Measurements from ENCODE around the gene BCL11B.

DNA sequence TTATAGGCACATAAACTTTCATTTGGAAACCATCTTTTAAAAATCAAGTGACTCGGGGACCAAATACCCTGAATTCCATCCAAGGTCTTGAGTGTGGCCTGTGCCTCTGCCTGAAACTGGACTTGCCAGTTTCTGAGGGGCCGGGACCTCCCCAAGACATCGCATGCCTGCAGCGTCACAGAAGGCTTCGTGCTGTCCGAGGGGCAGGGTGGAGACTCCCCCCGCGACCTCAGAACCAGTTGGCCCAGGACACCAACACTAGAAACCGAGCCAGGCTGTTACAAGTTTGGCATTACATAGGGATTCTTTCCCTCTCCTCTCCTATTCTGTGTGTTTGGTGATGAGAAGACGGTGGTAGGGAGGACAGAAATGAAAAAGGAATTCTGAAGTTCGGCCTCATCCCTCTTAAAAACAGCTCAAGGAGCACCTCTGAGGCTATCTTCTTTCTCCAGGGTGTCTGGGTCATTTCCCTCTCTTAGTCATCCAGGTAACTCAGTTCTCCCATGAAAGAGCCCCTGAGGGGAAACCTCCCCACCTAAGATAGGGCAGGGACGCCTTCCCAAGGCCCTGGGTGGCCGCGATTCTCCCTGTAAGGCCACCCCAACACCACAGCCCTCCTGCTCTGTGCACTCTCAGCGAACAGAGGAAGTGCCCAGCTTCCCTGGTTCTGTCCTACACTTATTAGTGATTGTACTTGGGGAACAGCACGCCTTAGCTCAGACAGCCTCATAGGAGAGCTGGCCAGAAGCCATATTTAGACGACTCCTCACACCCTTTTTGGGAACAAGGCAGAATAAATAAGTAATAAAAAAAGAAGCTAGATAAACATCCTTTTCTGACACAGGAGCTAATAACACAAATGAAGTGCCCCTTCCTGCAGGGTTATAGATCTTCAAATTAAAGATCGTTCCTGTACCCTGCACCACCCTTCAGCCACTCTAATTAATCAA, 93.8 kb downstream of the BCL11B start:
- TF ChIP-seq, protein P1, sequence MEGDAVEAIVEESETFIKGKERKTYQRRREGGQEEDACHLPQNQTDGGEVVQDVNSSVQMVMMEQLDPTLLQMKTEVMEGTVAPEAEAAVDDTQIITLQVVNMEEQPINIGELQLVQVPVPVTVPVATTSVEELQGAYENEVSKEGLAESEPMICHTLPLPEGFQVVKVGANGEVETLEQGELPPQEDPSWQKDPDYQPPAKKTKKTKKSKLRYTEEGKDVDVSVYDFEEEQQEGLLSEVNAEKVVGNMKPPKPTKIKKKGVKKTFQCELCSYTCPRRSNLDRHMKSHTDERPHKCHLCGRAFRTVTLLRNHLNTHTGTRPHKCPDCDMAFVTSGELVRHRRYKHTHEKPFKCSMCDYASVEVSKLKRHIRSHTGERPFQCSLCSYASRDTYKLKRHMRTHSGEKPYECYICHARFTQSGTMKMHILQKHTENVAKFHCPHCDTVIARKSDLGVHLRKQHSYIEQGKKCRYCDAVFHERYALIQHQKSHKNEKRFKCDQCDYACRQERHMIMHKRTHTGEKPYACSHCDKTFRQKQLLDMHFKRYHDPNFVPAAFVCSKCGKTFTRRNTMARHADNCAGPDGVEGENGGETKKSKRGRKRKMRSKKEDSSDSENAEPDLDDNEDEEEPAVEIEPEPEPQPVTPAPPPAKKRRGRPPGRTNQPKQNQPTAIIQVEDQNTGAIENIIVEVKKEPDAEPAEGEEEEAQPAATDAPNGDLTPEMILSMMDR (IDR thresholded peaks at IDR 0.05 in 2 of 3, conservative IDR thresholded peaks at IDR 0.05 in 1 of 3; ENCODE audit: control insufficient read depth in 2 of 3, extremely low read depth in 1 of 3, insufficient read depth in 1 of 3, low read depth in 3 of 3, low read length in 3 of 3), result no peak
- no peak for TF ChIP-seq BCL11A (IDR thresholded peaks at IDR 0.05; ENCODE audit: low read depth, low read length)
